GOT3 (cell line): ENCODE data around the gene BACH1.

ENCODE experiments used
- DNase-seq: peaks from one replicate; lab custom pipeline; 2025; ENCODE audit warnings: mixed read lengths; lab: John Stamatoyannopoulos, UW

BACH1 gene

GRCh38 chr21:29315131-29315749 is 16.5 kb downstream of the BACH1 start:
- DNase-seq = no peak

GRCh38 chr21:29316029-29316742 is 17.5 kb downstream of the BACH1 start:
- no peak for DNase-seq

GRCh38 chr21:29316806-29317205 is 18.1 kb downstream of the BACH1 start:
- DNase-seq = no peak

- DNase-seq = no peak
These were observed 19.6 kb downstream of the BACH1 start for GRCh38 chr21:29318354-29318753.

- no peak for DNase-seq
These were observed 21.3 kb downstream of the BACH1 start for GRCh38 chr21:29320031-29320430.

GRCh38 chr21:29321217-29321616 is 22.5 kb downstream of the BACH1 start:
- DNase-seq = no peak

- no peak for DNase-seq
These were observed 23.5 kb downstream of the BACH1 start for GRCh38 chr21:29321932-29322928.

- DNase-seq = no peak
These were observed 24.5 kb downstream of the BACH1 start for GRCh38 chr21:29323189-29323588.

GRCh38 chr21:29326914-29327554 is 28.3 kb downstream of the BACH1 start:
- DNase-seq = no peak

- DNase-seq = no peak
These were observed 30.7 kb downstream of the BACH1 start for GRCh38 chr21:29329406-29329805.

GRCh38 chr21:29330797-29331196 is 32.1 kb downstream of the BACH1 start:
- no peak for DNase-seq

- no peak for DNase-seq
These were observed 34.0 kb downstream of the BACH1 start for GRCh38 chr21:29332461-29333362.

GRCh38 chr21:29333406-29333805 is 34.7 kb downstream of the BACH1 start:
- no peak for DNase-seq

GRCh38 chr21:29334717-29335428 is 36.2 kb downstream of the BACH1 start:
- no peak for DNase-seq

GRCh38 chr21:29335720-29336119 is 37.0 kb downstream of the BACH1 start:
- DNase-seq = no peak

- DNase-seq = no peak
These were observed 39.5 kb downstream of the BACH1 start for GRCh38 chr21:29338256-29338655.

- no peak for DNase-seq
These were observed 41.5 kb downstream of the BACH1 start for GRCh38 chr21:29340228-29340627.

- DNase-seq = no peak
These were observed 43.7 kb downstream of the BACH1 start for GRCh38 chr21:29342363-29342957.

GRCh38 chr21:29343519-29343918 is 44.8 kb downstream of the BACH1 start:
- DNase-seq = no peak

- DNase-seq = no peak
These were observed 47.6 kb downstream of the BACH1 start for GRCh38 chr21:29346281-29346680.
